HCT116 (cell line): ENCODE measurements around the gene FGGY. TPM values are rescaled to one million over a fixed set of nuclear protein-coding genes. Genes with fewer than 3 reads are reported as not detected.

ENCODE experiments used
- ATAC-seq: fragments of 200-7000 bp; cut with Tn5 transposase; 2 replicates; pipeline ENCODE4 v1.9.1; 2020; ENCODE audit warnings: mild to moderate bottlenecking, moderate library complexity
- BruUV-seq: library from RNA; stranded (reverse); fragments of 400-500 nt; replicated peaks from 2 replicates; lab custom pipeline; 2021; lab: Mats Ljungman, UMichigan
- CTCF ChIA-PET: fragments of 300-600 bp; sonication (Branson Sonifier 250); formaldehyde crosslinking; loops from one replicate; lab custom pipeline; 2021; ENCODE audit warnings: antibody characterized with exemption; lab: Charles Lee
- POLR2A ChIA-PET: fragments of 300-600, 350-600 bp; sonication (Branson Sonifier 250); formaldehyde crosslinking; loops from one replicate; lab custom pipeline; 2021; ENCODE audit warnings: antibody characterized with exemption; lab: Charles Lee
- RAD21 ChIA-PET, 2 experiments: fragments of 300-600 bp; sonication (Branson Sonifier 250); formaldehyde crosslinking; loops; one replicate each; lab custom pipeline; 2023; ENCODE audit warnings: low total read pairs in 2 of 2; ENCODE audit not compliant: uncharacterized antibody in 2 of 2, unreplicated experiment in 2 of 2, low non-redundant PET in 1 of 2; lab: Charles Lee
- DNase-seq: peaks from one replicate; pipeline ENCODE4 v3.0.0-alpha.2; 2010; ENCODE audit warnings: low read depth, low spot score
- H2AFZ ChIP-seq: fragments of 200-600 bp; shearing (Covaris generic), sonication (generic); 2 replicates; pipeline ENCODE4 v1.6.1; 2017; ENCODE audit warnings: low read depth, mixed run types, mixed read lengths, antibody characterized with exemption, low read length; ENCODE audit not compliant: poor library complexity, severe bottlenecking
- H3K27ac ChIP-seq: 2 replicates; pipeline ENCODE4 v1.5.1; 2012; ENCODE audit warnings: low read depth, low read length
- H3K27me3 ChIP-seq: fragments of 200-600 bp; sonication (generic); 2 replicates; pipeline ENCODE4 v1.6.1; 2016; ENCODE audit warnings: mixed run types, low read length, mixed read lengths; ENCODE audit not compliant: insufficient read depth
- H3K36me3 ChIP-seq, 2 experiments: fragments of 200-500 bp in 1 of 2; fragments of 200-600 bp in 1 of 2; sonication (Bioruptor generic) in 1 of 2; sonication (generic) in 1 of 2; 2 replicates each; pipeline versions ENCODE4 v1.5.1 to v1.6.1; 2014 to 2016; ENCODE audit warnings: low read length in 2 of 2, inconsistent platforms in 1 of 2, mixed read lengths in 1 of 2, mixed run types in 1 of 2; ENCODE audit not compliant: insufficient read depth in 2 of 2, control insufficient read depth in 1 of 2
- H3K4me1 ChIP-seq, 2 experiments: fragments of 200-600 bp in 1 of 2; sonication (generic) in 1 of 2; 2 replicates each; pipeline versions ENCODE4 v1.5.1 to v1.6.1; 2012 to 2017; ENCODE audit warnings: low read length in 2 of 2, inconsistent platforms in 1 of 2, mild to moderate bottlenecking in 1 of 2, mixed read lengths in 1 of 2, mixed run types in 1 of 2, moderate library complexity in 1 of 2; ENCODE audit not compliant: insufficient read depth in 2 of 2, control insufficient read depth in 1 of 2
- H3K4me2 ChIP-seq: fragments of 200-600 bp; sonication (generic); 2 replicates; pipeline ENCODE4 v1.6.1; 2017; ENCODE audit warnings: mixed run types, low read length, mixed read lengths
- H3K4me3 ChIP-seq, 2 experiments: fragments of 200-600 bp in 1 of 2; sonication (generic) in 1 of 2; replicated peaks in 1 of 2; 2 replicates each; pipeline ENCODE4 v1.5.1; 2011 to 2016; ENCODE audit warnings: low read length in 2 of 2, control low read depth in 1 of 2, low read depth in 1 of 2, mild to moderate bottlenecking in 1 of 2, mixed read lengths in 1 of 2, mixed run types in 1 of 2
- H3K79me2 ChIP-seq: fragments of 200-600 bp; sonication (generic); 2 replicates; pipeline ENCODE4 v1.6.1; 2017; ENCODE audit warnings: mild to moderate bottlenecking, mixed run types, low read length, moderate library complexity, mixed read lengths; ENCODE audit not compliant: insufficient read depth
- H3K9ac ChIP-seq: fragments of 200-600 bp; sonication (generic); 2 replicates; pipeline ENCODE4 v1.6.1; 2016; ENCODE audit warnings: low read length, mixed read lengths
- H3K9me2 ChIP-seq: fragments of 200-600 bp; sonication (generic), shearing (Covaris generic); 2 replicates; pipeline ENCODE4 v1.6.1; 2017; ENCODE audit warnings: mixed run types, mild to moderate bottlenecking, moderate library complexity; ENCODE audit not compliant: insufficient read depth
- H3K9me3 ChIP-seq, 2 experiments: fragments of 200-500 bp in 1 of 2; fragments of 200-600 bp in 1 of 2; sonication (Bioruptor generic) in 1 of 2; sonication (generic) in 1 of 2; 2 replicates each; pipeline ENCODE4 v1.6.1; 2014 to 2017; ENCODE audit warnings: low read length in 2 of 2, mixed read lengths in 2 of 2, inconsistent platforms in 1 of 2, low read depth in 1 of 2, mild to moderate bottlenecking in 1 of 2, mixed run types in 1 of 2, moderate library complexity in 1 of 2; ENCODE audit not compliant: control insufficient read depth in 1 of 2, insufficient read depth in 1 of 2
- H4K20me1 ChIP-seq: fragments of 200-600 bp; sonication (generic), shearing (Covaris generic); 2 replicates; pipeline ENCODE4 v1.6.1; 2017; ENCODE audit warnings: mixed run types, mild to moderate bottlenecking, moderate library complexity; ENCODE audit not compliant: insufficient read depth
- ATF3 ChIP-seq: IDR thresholded peaks from 2 replicates; pipeline ENCODE4 v1.6.1; 2012
- CBX3 ChIP-seq: IDR thresholded peaks from 2 replicates; pipeline ENCODE4 v1.6.1; 2012; ENCODE audit warnings: low read depth
- CEBPB ChIP-seq: IDR thresholded peaks from 2 replicates; pipeline ENCODE4 v1.6.1; 2012; ENCODE audit warnings: low read depth
- ELF1 ChIP-seq: IDR thresholded peaks from 2 replicates; pipeline ENCODE4 v1.6.1; 2012; ENCODE audit warnings: low read depth, borderline replicate concordance
- FOSL1 ChIP-seq: IDR thresholded peaks from 2 replicates; pipeline ENCODE4 v1.6.1; 2012; ENCODE audit warnings: low read depth
- POLR2A ChIP-seq: IDR thresholded peaks from 2 replicates; pipeline ENCODE4 v1.7.0; 2011; ENCODE audit warnings: borderline replicate concordance; ENCODE audit not compliant: insufficient read depth, insufficient read length; ENCODE audit errors: extremely low read depth
- RAD21 ChIP-seq: IDR thresholded peaks from 2 replicates; pipeline ENCODE4 v1.6.1; 2012; ENCODE audit warnings: low read depth, mild to moderate bottlenecking
- SIN3A ChIP-seq: IDR thresholded peaks from 2 replicates; pipeline ENCODE4 v1.6.1; 2012; ENCODE audit warnings: low read depth
- YY1 ChIP-seq: IDR thresholded peaks from 2 replicates; pipeline ENCODE4 v1.6.1; 2011; ENCODE audit warnings: low read length, low read depth, moderate library complexity, mild to moderate bottlenecking; ENCODE audit not compliant: insufficient replicate concordance; ENCODE audit errors: extremely low read depth
- ZFX ChIP-seq: fragments of 450-650 bp; IDR thresholded peaks from 2 replicates; pipeline ENCODE4 v1.6.1; 2017
- ZNF274 ChIP-seq: fragments of 200-500 bp; sonication (Bioruptor generic); IDR thresholded peaks from 2 replicates; pipeline ENCODE4 v1.6.1; 2014; ENCODE audit warnings: mild to moderate bottlenecking, low read depth, low read length, inconsistent platforms
- intact Hi-C: fragments of 100-400 bp; cut with micrococcal nuclease; formaldehyde crosslinking; loops from 2 replicates; pipeline ENCODE4 v1.10.0; 2022
- total RNA-seq: library from RNA; stranded (reverse); gene quantifications from one replicate; pipeline ENCODE4 v1.2.1, GENCODE V29; 2021; ENCODE audit not compliant: unreplicated experiment
- TF ChIP-seq, protein P1 (sequence below): IDR thresholded peaks from 2 replicates; pipeline ENCODE4 v1.6.1; 2012; ENCODE audit warnings: low read depth

Gene FGGY
- total RNA-seq, 1 experiment from 2014 or later, result 10.6 TPM

DNA sequence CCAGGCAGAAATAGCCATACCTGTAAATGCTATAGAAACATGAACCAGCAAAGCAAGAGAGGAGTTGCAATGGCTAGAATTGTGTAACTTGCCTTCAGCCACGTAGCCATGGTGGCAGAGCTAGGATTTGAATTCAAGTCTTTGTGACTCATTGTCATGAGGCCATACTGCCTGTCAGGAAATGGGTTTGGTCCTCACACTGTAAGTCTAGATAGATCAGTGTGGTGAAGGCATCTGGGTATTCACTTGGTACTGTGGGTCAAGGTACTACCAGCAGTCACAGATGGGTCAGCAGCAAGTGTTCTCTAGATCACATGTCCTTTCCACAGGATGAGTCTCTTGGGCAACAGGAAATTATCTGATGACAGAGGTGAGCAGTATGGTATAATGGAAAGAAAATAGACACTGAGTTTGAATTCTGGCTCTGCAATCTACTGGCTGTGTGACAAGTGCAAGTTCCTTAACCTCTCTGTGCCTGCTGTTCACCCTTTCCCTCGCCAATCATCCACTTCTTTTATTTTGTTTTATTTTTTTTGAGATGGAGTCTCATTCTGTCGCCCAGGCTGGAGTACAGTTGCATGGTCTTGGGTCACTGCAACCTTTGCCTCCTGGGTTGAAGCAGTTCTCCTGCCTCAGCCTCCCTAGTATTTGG is 36.9 kb downstream of the FGGY start:
- Histone ChIP-seq H3K79me2 (no peaks in the 10 kb centered on the region), H3K4me1 (no peaks in the 10 kb centered on the region), H3K27me3 (no peaks in the 10 kb centered on the region), H3K27ac (no peak overlapping the region), H3K9me2 (no peaks in the 10 kb centered on the region), H3K4me2 (no peak overlapping the region), H3K9ac (no peak overlapping the region), H4K20me1 (no peaks in the 10 kb centered on the region), H3K9me3 (no peaks in the 10 kb centered on the region), H3K4me3 (no peak overlapping the region), H2AFZ (no peak overlapping the region), H3K36me3 (no peaks in the 10 kb centered on the region)
- no peak for ATAC-seq
- no peak for DNase-seq
- ChIA-PET RAD21 (no interaction called here), POLR2A (no interaction called here), CTCF (no interaction called here)
- TF ChIP-seq YY1 (no peak), ZNF274 (no peak), POLR2A (no peak), ZFX (no peak), SIN3A (no peak), CEBPB (no peak), RAD21 (no peak), ELF1 (no peak), CBX3 (no peak), ATF3 (no peak), FOSL1 (no peak)
- TF ChIP-seq, protein P1, sequence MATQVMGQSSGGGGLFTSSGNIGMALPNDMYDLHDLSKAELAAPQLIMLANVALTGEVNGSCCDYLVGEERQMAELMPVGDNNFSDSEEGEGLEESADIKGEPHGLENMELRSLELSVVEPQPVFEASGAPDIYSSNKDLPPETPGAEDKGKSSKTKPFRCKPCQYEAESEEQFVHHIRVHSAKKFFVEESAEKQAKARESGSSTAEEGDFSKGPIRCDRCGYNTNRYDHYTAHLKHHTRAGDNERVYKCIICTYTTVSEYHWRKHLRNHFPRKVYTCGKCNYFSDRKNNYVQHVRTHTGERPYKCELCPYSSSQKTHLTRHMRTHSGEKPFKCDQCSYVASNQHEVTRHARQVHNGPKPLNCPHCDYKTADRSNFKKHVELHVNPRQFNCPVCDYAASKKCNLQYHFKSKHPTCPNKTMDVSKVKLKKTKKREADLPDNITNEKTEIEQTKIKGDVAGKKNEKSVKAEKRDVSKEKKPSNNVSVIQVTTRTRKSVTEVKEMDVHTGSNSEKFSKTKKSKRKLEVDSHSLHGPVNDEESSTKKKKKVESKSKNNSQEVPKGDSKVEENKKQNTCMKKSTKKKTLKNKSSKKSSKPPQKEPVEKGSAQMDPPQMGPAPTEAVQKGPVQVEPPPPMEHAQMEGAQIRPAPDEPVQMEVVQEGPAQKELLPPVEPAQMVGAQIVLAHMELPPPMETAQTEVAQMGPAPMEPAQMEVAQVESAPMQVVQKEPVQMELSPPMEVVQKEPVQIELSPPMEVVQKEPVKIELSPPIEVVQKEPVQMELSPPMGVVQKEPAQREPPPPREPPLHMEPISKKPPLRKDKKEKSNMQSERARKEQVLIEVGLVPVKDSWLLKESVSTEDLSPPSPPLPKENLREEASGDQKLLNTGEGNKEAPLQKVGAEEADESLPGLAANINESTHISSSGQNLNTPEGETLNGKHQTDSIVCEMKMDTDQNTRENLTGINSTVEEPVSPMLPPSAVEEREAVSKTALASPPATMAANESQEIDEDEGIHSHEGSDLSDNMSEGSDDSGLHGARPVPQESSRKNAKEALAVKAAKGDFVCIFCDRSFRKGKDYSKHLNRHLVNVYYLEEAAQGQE, result no peak
- intact Hi-C loops, result no loop called here
- BruUV-seq, result no TSS peak
